Stimulated activated CD4-positive, alpha-beta T cell treated with anti-CD3 and anti-CD28 coated beads, Interleukin-12 subunit alpha, Interleukin-12 subunit beta, amount 100 ng/mL, for 48 hours (primary cell): ENCODE data around the gene SARM1.

Source experiments
- DNase-seq, 3 donors: peaks; one replicate each; pipeline ENCODE4 v3.0.0-alpha.2; 2020; ENCODE audit warnings: low read depth in 2 of 3, low spot score in 1 of 3

Gene SARM1

GRCh38 chr17:28368306-28368831 is 3.1 kb upstream of the SARM1 start:
- no peak for DNase-seq

GRCh38 chr17:28368915-28369683 is 2.4 kb upstream of the SARM1 start:
- no peak for DNase-seq

- no peak for DNase-seq
Measured at GRCh38 chr17:28369684-28370034, 1.8 kb upstream of the SARM1 start.

GRCh38 chr17:28370035-28370743 is 1.3 kb upstream of the SARM1 start, which contains the start of gene VTN:
Gene VTN (minus strand): TSS chr17:28370307. CDS start chr17:28370203, 104 bp downstream.
- DNase-seq, result no peak

- DNase-seq, result no peak
Measured at GRCh38 chr17:28370744-28371103, 770 bp upstream of the SARM1 start.

- peak in 1 of 3 donors; percentile 32 for DNase-seq
Measured at GRCh38 chr17:28372203-28372944, 880 bp downstream of the SARM1 start.

- DNase-seq, result no peak
Measured at GRCh38 chr17:28372945-28373274, 1.4 kb downstream of the SARM1 start.

- DNase-seq, result no peak
Measured at GRCh38 chr17:28379814-28380801, 8.6 kb downstream of the SARM1 start.

- DNase-seq, result no peak
Measured at GRCh38 chr17:28381141-28381825, 9.8 kb downstream of the SARM1 start.

- DNase-seq, result peak; percentile 37 to 57 (median 54)
Measured at GRCh38 chr17:28384281-28385036, 13.0 kb downstream of the SARM1 start.

GRCh38 chr17:28385037-28385400 is 13.5 kb downstream of the SARM1 start:
- DNase-seq, result no peak

- DNase-seq, result no peak
Measured at GRCh38 chr17:28385406-28385805, 13.9 kb downstream of the SARM1 start.

- DNase-seq, result no peak
Measured at GRCh38 chr17:28386391-28386790, 14.9 kb downstream of the SARM1 start.

- no peak for DNase-seq
Measured at GRCh38 chr17:28388106-28388505, 16.6 kb downstream of the SARM1 start.

GRCh38 chr17:28390141-28390540 is 18.6 kb downstream of the SARM1 start:
- no peak for DNase-seq

- no peak for DNase-seq
Measured at GRCh38 chr17:28390563-28390962, 19.1 kb downstream of the SARM1 start.

GRCh38 chr17:28390984-28391383 is 19.5 kb downstream of the SARM1 start:
- no peak for DNase-seq

- DNase-seq, result no peak
Measured at GRCh38 chr17:28391401-28391800, 19.9 kb downstream of the SARM1 start.

- no peak for DNase-seq
Measured at GRCh38 chr17:28392491-28392890, 21.0 kb downstream of the SARM1 start.
